ENCODE data around the gene CD300H. TPM values are rescaled to one million over a fixed set of nuclear protein-coding genes. Genes with fewer than 3 reads are reported as not detected.
A peak's percentile ranks its signal among the peaks of the same experiment; 100 is the strongest.

Gene CD300H
- polyA plus RNA-seq, 3 donors, result 57.9 to 148 (median 84.7) TPM

DNA sequence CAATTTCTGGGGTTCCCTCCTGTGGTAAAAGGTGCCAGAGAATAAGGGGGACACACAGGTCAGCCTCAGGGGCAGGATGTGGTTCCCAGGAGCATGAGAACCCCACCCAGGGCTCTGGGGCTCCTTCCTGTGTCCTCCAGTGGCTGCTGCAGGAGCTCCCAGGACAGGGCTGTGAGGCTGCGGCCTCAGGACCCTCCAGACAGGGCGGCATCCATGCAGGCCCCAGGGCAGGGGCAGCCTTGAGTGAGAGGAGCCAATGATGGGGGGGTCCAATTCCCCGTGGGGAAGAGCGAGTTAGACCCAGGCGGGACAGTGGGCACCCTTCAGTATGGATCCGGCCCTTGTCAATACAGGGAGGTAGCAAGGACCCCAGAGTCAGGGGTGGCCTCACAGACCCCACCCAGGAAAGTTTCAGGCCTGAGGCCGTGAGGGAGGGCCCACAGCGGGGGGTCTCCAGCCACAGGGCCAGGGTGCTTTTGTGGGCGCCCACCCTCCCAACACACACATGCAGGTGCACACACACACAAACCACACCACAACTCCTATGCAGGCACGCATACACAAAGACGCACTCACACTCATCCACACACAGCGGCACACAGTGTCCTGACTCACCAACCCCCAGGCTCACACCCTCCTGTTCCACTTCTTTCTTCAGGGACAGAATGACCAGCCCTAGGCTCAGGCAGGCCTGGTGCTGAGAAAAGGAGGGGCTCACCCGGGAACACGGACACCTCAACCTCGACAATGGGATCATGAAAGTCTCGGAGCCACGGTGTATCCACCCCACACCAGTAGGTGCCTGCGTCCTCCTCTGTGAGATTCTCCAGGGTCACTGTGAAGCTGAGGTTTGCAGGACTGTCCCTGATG, 23.2 kb downstream of the CD300H start:
- peak in 1 of 3 donors; percentile 44 for DNase-seq
- Histone ChIP-seq H3K27ac (ENCODE audit: low read depth in 1 of 2, low read length in 2 of 2) (peak overlapping the region in 1 of 2 donors; percentile 98), H3K4me1 (ENCODE audit: control insufficient read depth in 1 of 2, insufficient read depth in 2 of 2, low read length in 2 of 2) (peaks cover 54 to 64% of the 10 kb centered on the region in 2 donors), H3K36me3 (replicated peaks in 1 of 2; ENCODE audit: control insufficient read depth in 1 of 2, insufficient read depth in 2 of 2, low read length in 2 of 2) (peaks cover 46 to 52% of the 10 kb centered on the region in 2 donors), H2AFZ (ENCODE audit: insufficient read depth, low read depth, low read length, poor library complexity, severe bottlenecking) (no peak overlapping the region), H4K20me1 (ENCODE audit: insufficient read depth, low read length) (peaks cover 61% of the 10 kb centered on the region), H3K79me2 (ENCODE audit: insufficient read depth, low read length) (peaks cover 39% of the 10 kb centered on the region), H3K9ac (ENCODE audit: insufficient read depth, low read length, poor library complexity, severe bottlenecking) (peak overlapping the region; percentile 96), H3K4me2 (replicated peaks; ENCODE audit: extremely low read depth, low read length, poor library complexity, severe bottlenecking) (peak overlapping the region; percentile 94), H3K4me3 (replicated peaks in 1 of 3; ENCODE audit: low read depth in 2 of 3, low read length in 3 of 3) (peak overlapping the region; percentile 66 to 89 (median 68)), H3K9me3 (replicated peaks in 1 of 2; ENCODE audit: control insufficient read depth in 1 of 2, insufficient read depth in 1 of 2, low read length in 2 of 2) (no peaks in the 10 kb centered on the region), H3K27me3 (ENCODE audit: control insufficient read depth in 2 of 2, insufficient read depth in 2 of 2, low read length in 2 of 2) (no peaks in the 10 kb centered on the region)
- H3K27ac Mint-ChIP-seq, result peak overlapping the region; percentile 57 to 98 (median 94)
- WGBS (ENCODE audit: insufficient coverage), result 92% methylated on average over 16 of the region's 18 CpGs
- intact Hi-C loops (cut with micrococcal nuclease), result no loop called here
- peaks cover 0 to 2% (median 0%) of the 10 kb centered on the region in 7 donors for H3K9me3 Mint-ChIP-seq
- H3K36me3 Mint-ChIP-seq, result peaks cover 65 to 66% of the 10 kb centered on the region in 2 donors
- H3K27me3 Mint-ChIP-seq (ENCODE audit: low read depth in 3 of 3), result peaks cover 0 to 3% (median 0%) of the 10 kb centered on the region in 3 donors
- peak overlapping the region; percentile 80 to 98 for H3K4me3 Mint-ChIP-seq
- TF ChIP-seq CTCF (IDR thresholded peaks at IDR 0.05), result no peak
- H3K4me1 Mint-ChIP-seq, result peaks cover 59% of the 10 kb centered on the region

DNA sequence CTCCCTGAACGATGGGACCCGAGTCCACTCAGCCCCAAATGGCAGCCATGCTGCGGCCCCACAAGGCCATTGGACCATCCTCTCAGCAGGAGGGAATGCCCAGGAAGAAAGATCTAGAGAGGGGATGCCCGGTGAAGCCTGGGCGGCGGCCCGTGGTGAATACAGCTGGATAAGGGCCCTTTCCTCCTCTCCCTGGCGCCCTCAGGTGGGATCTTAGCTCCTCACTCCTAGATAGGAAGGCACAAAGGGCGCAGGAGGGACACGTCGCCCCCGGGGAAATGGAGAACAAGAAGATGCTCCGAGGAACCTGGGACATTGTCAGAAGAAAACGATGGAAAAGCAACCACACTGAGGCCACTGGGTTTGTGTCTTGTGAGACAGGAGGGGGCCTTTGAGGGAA, 23.9 kb downstream of the CD300H start:
- H3K4me1 Mint-ChIP-seq, result peaks cover 56% of the 10 kb centered on the region
- Histone ChIP-seq H2AFZ (ENCODE audit: insufficient read depth, low read depth, low read length, poor library complexity, severe bottlenecking) (no peak overlapping the region), H3K79me2 (ENCODE audit: insufficient read depth, low read length) (peaks cover 39% of the 10 kb centered on the region), H3K9ac (ENCODE audit: insufficient read depth, low read length, poor library complexity, severe bottlenecking) (no peak overlapping the region), H3K4me3 (replicated peaks in 1 of 3; ENCODE audit: low read depth in 2 of 3, low read length in 3 of 3) (peak overlapping the region in 1 of 3 experiments; percentile 89), H3K4me1 (ENCODE audit: control insufficient read depth in 1 of 2, insufficient read depth in 2 of 2, low read length in 2 of 2) (peaks cover 48 to 57% of the 10 kb centered on the region in 2 donors), H3K9me3 (replicated peaks in 1 of 2; ENCODE audit: control insufficient read depth in 1 of 2, insufficient read depth in 1 of 2, low read length in 2 of 2) (no peaks in the 10 kb centered on the region), H3K27ac (ENCODE audit: low read depth in 1 of 2, low read length in 2 of 2) (peak overlapping the region in 1 of 2 donors; percentile 18), H3K27me3 (ENCODE audit: control insufficient read depth in 2 of 2, insufficient read depth in 2 of 2, low read length in 2 of 2) (no peaks in the 10 kb centered on the region), H3K36me3 (replicated peaks in 1 of 2; ENCODE audit: control insufficient read depth in 1 of 2, insufficient read depth in 2 of 2, low read length in 2 of 2) (peaks cover 46 to 52% of the 10 kb centered on the region in 2 donors), H3K4me2 (replicated peaks; ENCODE audit: extremely low read depth, low read length, poor library complexity, severe bottlenecking) (peak overlapping the region; percentile 7), H4K20me1 (ENCODE audit: insufficient read depth, low read length) (peaks cover 68% of the 10 kb centered on the region)
- intact Hi-C loops (cut with micrococcal nuclease), result no loop called here
- peaks cover 0 to 3% (median 0%) of the 10 kb centered on the region in 3 donors for H3K27me3 Mint-ChIP-seq (ENCODE audit: low read depth in 3 of 3)
- TF ChIP-seq CTCF (IDR thresholded peaks at IDR 0.05), result no peak
- H3K4me3 Mint-ChIP-seq, result peak overlapping the region; percentile 31 to 98
- H3K36me3 Mint-ChIP-seq, result peaks cover 69 to 70% of the 10 kb centered on the region in 2 donors
- H3K27ac Mint-ChIP-seq, result peak overlapping the region in 2 of 7 donors; percentile 13 to 76
- no peak for DNase-seq
- 69% methylated on average over 8 of the region's 14 CpGs for WGBS (ENCODE audit: insufficient coverage)
- peaks cover 0 to 2% (median 0%) of the 10 kb centered on the region in 7 donors for H3K9me3 Mint-ChIP-seq
